ENCODE data around the gene NPVF. TPM values are rescaled to one million over a fixed set of nuclear protein-coding genes. Genes with fewer than 3 reads are reported as not detected.

NPVF gene
- total RNA-seq, 1 experiment from 2014 or later: not detected

- no peaks in the 10 kb centered on the region for H4K20me1 ChIP-seq (ENCODE audit: low read length)
- POLR2A ChIA-PET (ENCODE audit: unreplicated experiment): no interaction called here
- DNase-seq: no peak
- no peaks in the 10 kb centered on the region for H3K9me2 ChIP-seq (replicated peaks; ENCODE audit: low read length)
- intact Hi-C loops (cut with micrococcal nuclease): no loop called here
- no TSS peak for BruUV-seq (replicated peaks)
- no peak overlapping the region for H3K9ac ChIP-seq (ENCODE audit: low read length)
- ATAC-seq: no peak
- H3K4me2 ChIP-seq (ENCODE audit: low read length): no peak overlapping the region
- H3K4me3 ChIP-seq (ENCODE audit: low read length): no peak overlapping the region
- H3K27me3 ChIP-seq (ENCODE audit: low read length): no peaks in the 10 kb centered on the region
- no peak overlapping the region for H2AFZ ChIP-seq (ENCODE audit: low read length)
- CTCF ChIA-PET: interaction anchor here (0.5 kb wide), 1 partner anchor 523 kb away, joined by 3 read pairs; no protein-coding TSS in a partner anchor
- no peaks in the 10 kb centered on the region for H3K4me1 ChIP-seq (ENCODE audit: insufficient read depth, low read length)
- H3K79me2 ChIP-seq (ENCODE audit: low read length): no peaks in the 10 kb centered on the region
- H3K36me3 ChIP-seq (ENCODE audit: low read depth, low read length): no peaks in the 10 kb centered on the region
- H3K27ac ChIP-seq (ENCODE audit: low read length): no peak overlapping the region
- TF ChIP-seq EZH2phosphoT487 (IDR thresholded peaks at IDR 0.05; ENCODE audit: borderline replicate concordance, low read length) (no peak), CTCF (conservative IDR thresholded peaks at IDR 0.05; ENCODE audit: low read depth, low read length) (no peak), EZH2 (IDR thresholded peaks at IDR 0.05; ENCODE audit: low read length, unreplicated experiment) (no peak)
- no peaks in the 10 kb centered on the region for H3F3A ChIP-seq (ENCODE audit: low read length, unreplicated experiment)
- no peaks in the 10 kb centered on the region for H3K9me3 ChIP-seq (ENCODE audit: low read length)
These were observed 40.4 kb downstream of the NPVF start for GRCh38 chr7:25187932-25188331.

- BruUV-seq (replicated peaks): no TSS peak
- ATAC-seq: no peak
- CTCF ChIA-PET: no interaction called here
These were observed 41.9 kb downstream of the NPVF start for GRCh38 chr7:25186436-25186835.

GRCh38 chr7:25181532-25181931 is 46.8 kb downstream of the NPVF start:
- ATAC-seq: no peak
- Histone ChIP-seq H3K27me3 (ENCODE audit: low read length) (no peaks in the 10 kb centered on the region), H4K20me1 (ENCODE audit: low read length) (no peaks in the 10 kb centered on the region), H3K79me2 (ENCODE audit: low read length) (no peaks in the 10 kb centered on the region), H3K9me3 (ENCODE audit: low read length) (no peaks in the 10 kb centered on the region), H3K9ac (ENCODE audit: low read length) (no peak overlapping the region), H3K36me3 (ENCODE audit: low read depth, low read length) (no peaks in the 10 kb centered on the region), H3K4me3 (ENCODE audit: low read length) (no peak overlapping the region), H3K27ac (ENCODE audit: low read length) (no peak overlapping the region), H3K4me1 (ENCODE audit: insufficient read depth, low read length) (no peaks in the 10 kb centered on the region), H3K9me2 (replicated peaks; ENCODE audit: low read length) (no peaks in the 10 kb centered on the region), H3F3A (ENCODE audit: low read length, unreplicated experiment) (no peaks in the 10 kb centered on the region), H2AFZ (ENCODE audit: low read length) (no peak overlapping the region), H3K4me2 (ENCODE audit: low read length) (no peak overlapping the region)
- TF ChIP-seq EZH2phosphoT487 (IDR thresholded peaks at IDR 0.05; ENCODE audit: borderline replicate concordance, low read length) (no peak), EZH2 (IDR thresholded peaks at IDR 0.05; ENCODE audit: low read length, unreplicated experiment) (no peak), CTCF (conservative IDR thresholded peaks at IDR 0.05; ENCODE audit: low read depth, low read length) (no peak)
- intact Hi-C loops (cut with micrococcal nuclease): no loop called here
- no TSS peak for BruUV-seq (replicated peaks)
- no peak for DNase-seq
- POLR2A ChIA-PET (ENCODE audit: unreplicated experiment): no interaction called here
- CTCF ChIA-PET: no interaction called here

More at GRCh38 chr7:25186436-25186835, 41.9 kb downstream of the NPVF start:
- Histone ChIP-seq H3K36me3 (ENCODE audit: low read depth, low read length) (no peaks in the 10 kb centered on the region), H3K9me3 (ENCODE audit: low read length) (no peaks in the 10 kb centered on the region), H3K9ac (ENCODE audit: low read length) (no peak overlapping the region), H2AFZ (ENCODE audit: low read length) (no peak overlapping the region), H3K4me3 (ENCODE audit: low read length) (no peak overlapping the region), H3K27me3 (ENCODE audit: low read length) (no peaks in the 10 kb centered on the region), H3K4me2 (ENCODE audit: low read length) (no peak overlapping the region), H3K79me2 (ENCODE audit: low read length) (no peaks in the 10 kb centered on the region), H3K9me2 (replicated peaks; ENCODE audit: low read length) (no peaks in the 10 kb centered on the region), H3K27ac (ENCODE audit: low read length) (no peak overlapping the region), H4K20me1 (ENCODE audit: low read length) (no peaks in the 10 kb centered on the region), H3K4me1 (ENCODE audit: insufficient read depth, low read length) (no peaks in the 10 kb centered on the region), H3F3A (ENCODE audit: low read length, unreplicated experiment) (no peaks in the 10 kb centered on the region)
- POLR2A ChIA-PET (ENCODE audit: unreplicated experiment): no interaction called here
- intact Hi-C loops (cut with micrococcal nuclease): no loop called here
- DNase-seq: no peak
- TF ChIP-seq EZH2 (IDR thresholded peaks at IDR 0.05; ENCODE audit: low read length, unreplicated experiment) (no peak), EZH2phosphoT487 (IDR thresholded peaks at IDR 0.05; ENCODE audit: borderline replicate concordance, low read length) (no peak), CTCF (conservative IDR thresholded peaks at IDR 0.05; ENCODE audit: low read depth, low read length) (no peak)
